H1 (cell line): ENCODE results near the gene MFSD2A. TPM values are rescaled to one million over a fixed set of nuclear protein-coding genes. Genes with fewer than 3 reads are reported as not detected.

Experiments used
- CTCF ChIA-PET: fragments of 300-600 bp; sonication (Branson Sonifier 250); formaldehyde crosslinking; loops from one replicate; lab custom pipeline; 2021; ENCODE audit not compliant: partially characterized antibody; lab: Charles Lee
- POLR2A ChIA-PET: fragments of 300-600 bp; sonication (Branson Sonifier 250); formaldehyde crosslinking; loops from one replicate; lab custom pipeline; 2021; ENCODE audit warnings: inconsistent platforms; ENCODE audit not compliant: partially characterized antibody; lab: Charles Lee
- DNase-seq, 2 experiments: peaks; one replicate each; pipeline versions ENCODE4 v3.0.0 to v3.0.0-alpha.2; 2010 to 2022; ENCODE audit warnings: low spot score in 2 of 2, low read depth in 1 of 2, mixed read lengths in 1 of 2
- FAIRE-seq: peaks from 2 replicates; lab custom pipeline; 2011; peaks lifted over from hg19 to GRCh38; lab: Jason Lieb, UNC
- H2AFZ ChIP-seq: 2 replicates; pipeline ENCODE4 v1.8.1; 2012; ENCODE audit warnings: low read length, inconsistent platforms
- H2AK5ac ChIP-seq: 2 replicates; pipeline ENCODE4 v1.6.1; 2013; ENCODE audit warnings: low read depth, low read length
- H2BK120ac ChIP-seq: replicated peaks from 2 replicates; pipeline ENCODE3; 2013; ENCODE audit warnings: low read depth, low read length, inconsistent platforms
- H2BK12ac ChIP-seq: 2 replicates; pipeline ENCODE4 v1.6.1; 2013; ENCODE audit warnings: low read depth, low read length
- H2BK15ac ChIP-seq: 2 replicates; pipeline ENCODE4 v1.6.1; 2013; ENCODE audit warnings: low read length
- H2BK20ac ChIP-seq: 2 replicates; pipeline ENCODE4 v1.6.1; 2013; ENCODE audit warnings: low read length
- H2BK5ac ChIP-seq: 2 replicates; pipeline ENCODE4 v1.6.1; 2013; ENCODE audit warnings: low read depth, low read length
- H3K14ac ChIP-seq: 2 replicates; pipeline ENCODE4 v1.6.1; 2013; ENCODE audit warnings: inconsistent platforms; ENCODE audit not compliant: insufficient read length
- H3K18ac ChIP-seq: 2 replicates; pipeline ENCODE4 v1.6.1; 2013; ENCODE audit warnings: low read length; ENCODE audit errors: extremely low read depth
- H3K23ac ChIP-seq: 2 replicates; pipeline ENCODE4 v1.6.1; 2013; ENCODE audit warnings: inconsistent platforms; ENCODE audit not compliant: insufficient read length
- H3K23me2 ChIP-seq: 2 replicates; pipeline ENCODE4 v1.6.1; 2013; ENCODE audit warnings: low read depth, low read length
- H3K27ac ChIP-seq: 2 replicates; pipeline ENCODE4 v1.6.1; 2011; ENCODE audit warnings: low read depth, low read length, inconsistent platforms
- H3K27me3 ChIP-seq, 4 experiments: replicated peaks in 1 of 4; 1 replicate in 1 of 4; 2 replicates in 3 of 4; pipeline versions ENCODE4 v1.6.1 to v1.8.1; 2011 to 2013; ENCODE audit warnings: low read length in 3 of 4, mild to moderate bottlenecking in 3 of 4, inconsistent platforms in 2 of 4, mixed read lengths in 2 of 4, moderate library complexity in 1 of 4; ENCODE audit not compliant: control insufficient read depth in 3 of 4, insufficient read depth in 3 of 4; ENCODE audit errors: extremely low read depth in 1 of 4
- H3K36me3 ChIP-seq, 4 experiments: 2 replicates each; pipeline versions ENCODE4 v1.6.1 to v1.8.1; 2011 to 2013; ENCODE audit warnings: mild to moderate bottlenecking in 4 of 4, low read length in 3 of 4, moderate library complexity in 2 of 4, control low read depth in 1 of 4, inconsistent platforms in 1 of 4; ENCODE audit not compliant: insufficient read depth in 4 of 4, control insufficient read depth in 2 of 4
- H3K4ac ChIP-seq: replicated peaks from 2 replicates; pipeline ENCODE3; 2013; ENCODE audit warnings: low read length, low read depth, mixed read lengths, inconsistent platforms; ENCODE audit not compliant: insufficient read length
- H3K4me1 ChIP-seq, 4 experiments: replicated peaks in 1 of 4; 1 replicate in 1 of 4; 2 replicates in 3 of 4; pipeline versions ENCODE4 v1.6.1 to v1.8.1; 2011 to 2013; ENCODE audit warnings: low read length in 3 of 4, inconsistent platforms in 2 of 4, mixed read lengths in 1 of 4; ENCODE audit not compliant: insufficient read depth in 4 of 4, control insufficient read depth in 3 of 4
- H3K4me2 ChIP-seq, 2 experiments: 2 replicates each; pipeline versions ENCODE4 v1.6.1 to v1.8.1; 2011 to 2013; ENCODE audit warnings: low read depth in 2 of 2, low read length in 2 of 2, control low read depth in 1 of 2, inconsistent platforms in 1 of 2, mild to moderate bottlenecking in 1 of 2; ENCODE audit not compliant: insufficient read depth in 1 of 2
- H3K4me3 ChIP-seq, 4 experiments: fragments of 200-600, 300-600 bp in 1 of 4; sonication (generic), shearing (Covaris generic), sonication (Bioruptor Twin) in 1 of 4; 2 replicates each; pipeline versions ENCODE4 v1.5.1 to v1.8.1; 2011 to 2016; ENCODE audit warnings: low read length in 4 of 4, low read depth in 3 of 4, control low read depth in 2 of 4, inconsistent platforms in 2 of 4, mild to moderate bottlenecking in 2 of 4, mixed read lengths in 1 of 4, moderate library complexity in 1 of 4; ENCODE audit not compliant: insufficient read depth in 2 of 4; ENCODE audit errors: extremely low read depth in 1 of 4
- H3K56ac ChIP-seq: replicated peaks from 2 replicates; pipeline ENCODE3; 2013; ENCODE audit warnings: low read depth, mild to moderate bottlenecking, mixed read lengths, low read length, inconsistent platforms; ENCODE audit not compliant: insufficient read length
- H3K79me1 ChIP-seq: 2 replicates; pipeline ENCODE4 v1.6.1; 2013; ENCODE audit warnings: low read depth, low read length, control low read depth
- H3K79me2 ChIP-seq, 2 experiments: 2 replicates each; pipeline versions ENCODE4 v1.6.1 to v1.8.1; 2012 to 2013; ENCODE audit warnings: low read length in 2 of 2, mild to moderate bottlenecking in 2 of 2, inconsistent platforms in 1 of 2; ENCODE audit not compliant: insufficient read depth in 2 of 2, control insufficient read depth in 1 of 2
- H3K9ac ChIP-seq, 4 experiments: replicated peaks in 1 of 4; 1 replicate in 1 of 4; 2 replicates in 3 of 4; pipeline versions ENCODE4 v1.6.1 to v1.8.1; 2011 to 2013; ENCODE audit warnings: low read depth in 3 of 4, low read length in 3 of 4, control low read depth in 2 of 4, mild to moderate bottlenecking in 2 of 4, moderate library complexity in 2 of 4, inconsistent platforms in 1 of 4; ENCODE audit errors: extremely low read depth in 1 of 4
- H3K9me3 ChIP-seq, 2 experiments: 2 replicates each; pipeline versions ENCODE4 v1.6.1 to v1.8.1; 2012 to 2013; ENCODE audit warnings: mild to moderate bottlenecking in 2 of 2, moderate library complexity in 2 of 2, control low read depth in 1 of 2, inconsistent platforms in 1 of 2, low read depth in 1 of 2, low read length in 1 of 2, mixed read lengths in 1 of 2; ENCODE audit not compliant: insufficient read depth in 2 of 2
- H4K20me1 ChIP-seq, 2 experiments: replicated peaks in 1 of 2; 2 replicates each; pipeline versions ENCODE3 to v1.8.1; 2011 to 2013; ENCODE audit warnings: inconsistent platforms in 2 of 2, low read length in 2 of 2, mild to moderate bottlenecking in 1 of 2; ENCODE audit not compliant: insufficient read depth in 2 of 2, control insufficient read depth in 1 of 2
- H4K5ac ChIP-seq: 2 replicates; pipeline ENCODE4 v1.6.1; 2013; ENCODE audit warnings: low read length, low read depth, mixed read lengths, inconsistent platforms; ENCODE audit not compliant: insufficient read length
- H4K8ac ChIP-seq: 2 replicates; pipeline ENCODE4 v1.8.0; 2013; ENCODE audit warnings: mild to moderate bottlenecking, moderate library complexity, low read length, inconsistent platforms; ENCODE audit not compliant: insufficient read depth; ENCODE audit errors: extremely low read depth
- H4K91ac ChIP-seq: replicated peaks from 2 replicates; pipeline ENCODE3; 2013; ENCODE audit warnings: low read length, mixed read lengths, inconsistent platforms; ENCODE audit not compliant: insufficient read length
- ASH2L ChIP-seq: fragments of 200-600, 300-600 bp; sonication (generic); IDR thresholded peaks from one replicate; pipeline ENCODE4 v1.7.1; 2017; ENCODE audit warnings: low read length
- BACH1 ChIP-seq: IDR thresholded peaks from 2 replicates; pipeline ENCODE4 v1.6.1; 2012; ENCODE audit warnings: low read length, improper control_type of control experiment
- CHD1 ChIP-seq: IDR thresholded peaks from 2 replicates; pipeline ENCODE4 v1.6.1; 2012; ENCODE audit warnings: low read depth, low read length, improper control_type of control experiment
- CREB1 ChIP-seq: IDR thresholded peaks from 2 replicates; pipeline ENCODE4 v1.6.1; 2012; ENCODE audit warnings: inconsistent platforms
- NRF1 ChIP-seq: IDR thresholded peaks from 2 replicates; pipeline ENCODE4 v1.6.1; 2011; ENCODE audit warnings: mild to moderate bottlenecking, low read depth, low read length, improper control_type of control experiment
- RAD21 ChIP-seq, 2 experiments: IDR thresholded peaks in 1 of 2; conservative IDR thresholded peaks in 1 of 2; 2 replicates each; pipeline ENCODE4 v1.6.1; 2011; ENCODE audit warnings: low read depth in 2 of 2, low read length in 2 of 2, improper control_type of control experiment in 1 of 2, inconsistent platforms in 1 of 2, mild to moderate bottlenecking in 1 of 2, moderate library complexity in 1 of 2
- RFX5 ChIP-seq: IDR thresholded peaks from 2 replicates; pipeline ENCODE4 v1.6.1; 2011; ENCODE audit warnings: low read depth, low read length, improper control_type of control experiment, borderline replicate concordance
- SIX5 ChIP-seq: IDR thresholded peaks from 2 replicates; pipeline ENCODE4 v1.6.1; 2011; ENCODE audit warnings: mild to moderate bottlenecking, low read depth, low read length
- SP2 ChIP-seq: IDR thresholded peaks from 2 replicates; pipeline ENCODE4 v1.6.1; 2012; ENCODE audit warnings: mild to moderate bottlenecking, low read length, inconsistent platforms
- SP4 ChIP-seq: IDR thresholded peaks from 2 replicates; pipeline ENCODE4 v1.6.1; 2012; ENCODE audit warnings: low read length, inconsistent platforms
- TBP ChIP-seq: IDR thresholded peaks from 2 replicates; pipeline ENCODE4 v1.6.1; 2011; ENCODE audit warnings: low read depth, low read length, improper control_type of control experiment
- ZNF274 ChIP-seq: IDR thresholded peaks from 2 replicates; pipeline ENCODE4 v1.7.0; 2012; ENCODE audit warnings: low read length, borderline replicate concordance; ENCODE audit errors: extremely low read depth
- WGBS, 2 experiments: shearing (Covaris generic) in 1 of 2; methylation state at CpG; one replicate each; pipeline versions ENCODE4 v1.1.6 to v1.1.7; 2013 to 2015; ENCODE audit warnings: low lambda C conversion rate in 2 of 2, mixed read lengths in 2 of 2, inconsistent platforms in 1 of 2, low coverage in 1 of 2, missing lambda C conversion rate in 1 of 2; ENCODE audit not compliant: insufficient replicate concordance in 2 of 2, insufficient coverage in 1 of 2, insufficient read length in 1 of 2; ENCODE audit errors: extremely low coverage in 1 of 2, missing lambda C conversion rate in 1 of 2; 5-methylcytosine and 5-hydroxymethylcytosine counted together
- polyA plus RNA-seq, 7 experiments: library from polyadenylated mRNA; depleted of rRNA in 3 of 7; stranded (reverse) in 5 of 7; unstranded in 2 of 7; fragments of >200 nt in 5 of 7; fragments of 200-250 nt in 2 of 7; gene quantifications; 1 replicate in 5 of 7; 2 replicates in 1 of 7; 4 replicates in 1 of 7; pipeline versions ENCODE4 v1.2.1 to v1.2.3, GENCODE V29; 2011 to 2013; ENCODE audit warnings: missing spikeins in 2 of 7, mixed read lengths in 2 of 7
- total RNA-seq: library from RNA; stranded (reverse); fragmentation: NEBNext Ultra II Directional; extraction: Animal tissue kit (Norgen Biotek cat#: 25700); gene quantifications from 2 replicates; pipeline ENCODE4 v1.2.1, GENCODE V29; 2021

Gene MFSD2A
- total and polyA plus RNA-seq, 2 of the 8 experiments (the other 6 are each of a cell fraction or from before 2014, with no cell fraction given), result 18.3 to 25.9 TPM

DNA sequence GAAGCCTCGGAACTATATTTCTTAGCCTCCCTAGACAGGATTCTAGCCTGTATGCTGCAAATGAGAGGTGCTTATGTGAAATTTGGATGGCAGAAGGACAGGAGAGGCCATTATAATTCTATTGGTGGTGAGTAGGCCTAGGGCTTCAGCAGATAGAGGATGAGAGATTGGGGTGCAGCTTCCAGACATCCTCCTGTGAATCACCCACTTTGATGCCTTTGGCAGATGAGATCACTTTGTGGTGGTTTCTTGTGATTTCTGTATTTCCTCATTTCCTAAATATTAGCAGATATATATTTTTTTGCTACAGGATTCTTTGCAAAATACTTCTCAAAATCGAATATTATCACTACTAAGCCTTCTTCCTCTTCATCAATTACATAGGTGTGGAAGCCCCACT lies 37.3 kb downstream of the MFSD2A start:
- Histone ChIP-seq H3K18ac (no peak overlapping the region), H3K27ac (no peak overlapping the region), H3K4me3 (no peak overlapping the region), H3K9ac (no peak overlapping the region), H3K27me3 (no peaks in the 10 kb centered on the region), H2BK120ac (no peak overlapping the region), H3K56ac (no peak overlapping the region), H3K79me2 (no peaks in the 10 kb centered on the region), H3K36me3 (no peaks in the 10 kb centered on the region), H3K23ac (no peak overlapping the region), H3K14ac (no peak overlapping the region), H2BK20ac (no peak overlapping the region), H2BK15ac (no peak overlapping the region), H3K23me2 (no peaks in the 10 kb centered on the region), H4K91ac (no peak overlapping the region), H4K8ac (no peak overlapping the region), H2BK5ac (no peak overlapping the region), H2BK12ac (no peak overlapping the region), H3K9me3 (no peaks in the 10 kb centered on the region), H4K20me1 (no peaks in the 10 kb centered on the region), H4K5ac (no peak overlapping the region), H3K79me1 (no peaks in the 10 kb centered on the region), H3K4me2 (no peak overlapping the region), H2AK5ac (no peak overlapping the region), H2AFZ (0 out of 2 replicates have a peak overlapping the region, but pooled peaks have one; percentile 9), H3K4me1 (0 out of 7 replicates have a peak, but pooled peaks cover 0 to 2% (median 1%) of the 10 kb centered on the region in 4 experiments), H3K4ac (no peak overlapping the region)
- FAIRE-seq (no peak), DNase-seq (no peak)
- 90% methylated on average over 2 of the region's 2 CpGs; no CpG with 5 or more reads in 1 of the 2 experiments for WGBS, 2 experiments
- ChIA-PET CTCF (interaction anchor here (0.6 to 1.7 kb wide), 4 partner anchors 18 to 68 kb away, joined by 3 to 6 read pairs (median 3); no protein-coding TSS in a partner anchor), POLR2A (interaction anchor here (0.6 to 1.7 kb wide), 2 partner anchors 28 to 37 kb away, joined by 3 to 5 read pairs; partner anchors contain the start of gene MFSD2A)
- TF ChIP-seq RFX5 (no peak), SP4 (no peak), ZNF274 (no peak), BACH1 (no peak), NRF1 (no peak), SP2 (no peak), ASH2L (no peak), CREB1 (no peak), TBP (no peak), RAD21 (IDR thresholded peaks at IDR 0.05 in 1 of 2, conservative IDR thresholded peaks at IDR 0.05 in 1 of 2; ENCODE audit: low read depth in 2 of 2, low read length in 2 of 2) (no peak), SIX5 (no peak), CHD1 (no peak)
- TF ChIP-seq, all 59 proteins: peak for 0
